ENCODE measurements around the gene TAC3.
"Not testable (repeated sequence)": the region's sequence is repeated elsewhere in the genome, so short reads cannot be mapped to it uniquely, and the experiment has no call there.

Gene TAC3

DNA sequence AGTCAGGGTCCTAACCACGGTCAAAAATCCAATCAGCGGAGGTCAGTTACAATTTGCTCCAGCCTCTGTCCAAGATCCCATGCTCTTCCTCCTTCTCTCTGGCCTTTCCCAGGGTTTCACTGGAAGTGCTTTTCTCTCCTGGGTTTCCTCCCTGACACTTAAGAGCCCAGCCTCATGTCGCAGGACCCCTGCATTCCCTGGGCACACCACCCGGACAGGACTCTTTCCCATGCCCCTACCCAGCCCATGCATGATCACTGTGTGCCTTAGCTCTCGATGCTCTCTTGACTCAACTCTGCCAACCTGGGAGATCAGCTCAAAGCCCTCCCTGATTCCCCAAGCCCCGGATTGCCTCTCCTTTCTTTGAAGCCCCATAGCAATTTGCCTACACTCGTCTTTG is 15.5 kb upstream of the TAC3 start:
- DNase-seq (ENCODE audit: low read depth): no peak
- Histone ChIP-seq H3K27me3 (replicated peaks; ENCODE audit: control insufficient read depth, insufficient read depth, low read length) (peaks cover 59% of the 10 kb centered on the region), H3K9me3 (ENCODE audit: control insufficient read depth, low read length) (no peaks in the 10 kb centered on the region), H3K4me3 (ENCODE audit: low read length) (no peak overlapping the region), H3K9ac (ENCODE audit: low read length) (no peak overlapping the region), H3K4me1 (ENCODE audit: control insufficient read depth, insufficient read depth, low read length) (no peaks in the 10 kb centered on the region), H3K36me3 (ENCODE audit: control insufficient read depth, insufficient read depth, low read length, severe bottlenecking) (no peaks in the 10 kb centered on the region)

DNA sequence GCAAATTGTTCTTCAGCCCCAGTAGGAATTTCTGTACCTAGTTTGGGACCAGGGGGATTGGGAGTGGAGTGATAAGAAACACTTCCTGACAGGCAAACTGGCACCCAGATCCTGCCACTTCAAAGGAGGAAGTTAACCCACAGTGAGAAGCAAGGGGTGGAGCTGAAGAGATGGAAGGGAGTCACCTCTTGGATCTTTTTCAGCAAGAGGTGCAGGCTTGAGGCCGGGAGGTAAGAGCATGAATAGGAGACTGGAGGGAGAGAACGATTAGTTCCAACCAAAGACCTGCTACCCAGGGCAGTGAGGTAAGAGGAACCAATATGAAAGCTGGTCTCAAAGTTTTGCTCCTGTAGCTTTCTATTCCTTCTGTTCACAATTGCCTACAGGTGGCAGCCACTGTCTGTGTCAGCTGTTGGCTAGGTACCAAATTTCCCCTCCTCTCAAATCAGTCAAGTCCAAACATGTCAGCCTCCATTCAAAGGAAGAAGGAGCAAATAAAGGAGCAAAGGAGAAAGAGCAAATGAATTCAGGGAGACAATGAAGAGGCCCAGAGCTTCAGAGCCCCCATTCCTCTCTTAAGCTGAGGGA is 14.9 kb upstream of the TAC3 start:
- DNase-seq (ENCODE audit: low read depth): no peak
- H3K36me3 ChIP-seq (ENCODE audit: control insufficient read depth, insufficient read depth, low read length, severe bottlenecking): no peaks in the 10 kb centered on the region
- H3K9ac ChIP-seq (ENCODE audit: low read length): no peak overlapping the region
- no peaks in the 10 kb centered on the region for H3K4me1 ChIP-seq (ENCODE audit: control insufficient read depth, insufficient read depth, low read length)
- peaks cover 64% of the 10 kb centered on the region for H3K27me3 ChIP-seq (replicated peaks; ENCODE audit: control insufficient read depth, insufficient read depth, low read length)
- no peak overlapping the region for H3K4me3 ChIP-seq (ENCODE audit: low read length)
- no peaks in the 10 kb centered on the region for H3K9me3 ChIP-seq (ENCODE audit: control insufficient read depth, low read length)

DNA sequence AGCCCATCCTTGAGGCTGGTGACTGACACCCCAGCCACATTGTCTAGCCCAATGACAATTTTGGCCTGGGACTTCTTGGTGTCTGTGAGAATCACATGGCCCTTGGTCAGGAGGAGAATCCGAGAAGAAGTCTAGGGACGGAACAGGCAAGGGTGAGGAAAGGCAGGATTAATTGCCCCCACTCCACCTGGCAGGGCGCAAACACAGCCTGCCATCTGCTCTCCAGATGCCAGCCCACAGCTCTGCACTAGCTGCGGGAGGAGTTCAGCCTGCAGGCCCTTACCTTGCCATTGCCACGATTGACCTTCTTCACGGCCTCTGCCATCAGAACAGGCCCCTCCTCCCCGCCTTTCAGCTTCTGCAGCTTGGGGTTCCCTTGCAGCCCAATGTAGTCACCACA is 13.1 kb upstream of the TAC3 start:
- no peak for DNase-seq (ENCODE audit: low read depth)
- no peaks in the 10 kb centered on the region for H3K4me1 ChIP-seq (ENCODE audit: control insufficient read depth, insufficient read depth, low read length)
- no peaks in the 10 kb centered on the region for H3K36me3 ChIP-seq (ENCODE audit: control insufficient read depth, insufficient read depth, low read length, severe bottlenecking)
- H3K27me3 ChIP-seq (replicated peaks; ENCODE audit: control insufficient read depth, insufficient read depth, low read length): peaks cover 63% of the 10 kb centered on the region
- H3K4me3 ChIP-seq (ENCODE audit: low read length): no peak overlapping the region
- H3K9ac ChIP-seq (ENCODE audit: low read length): no peak overlapping the region
- no peaks in the 10 kb centered on the region for H3K9me3 ChIP-seq (ENCODE audit: control insufficient read depth, low read length)

DNA sequence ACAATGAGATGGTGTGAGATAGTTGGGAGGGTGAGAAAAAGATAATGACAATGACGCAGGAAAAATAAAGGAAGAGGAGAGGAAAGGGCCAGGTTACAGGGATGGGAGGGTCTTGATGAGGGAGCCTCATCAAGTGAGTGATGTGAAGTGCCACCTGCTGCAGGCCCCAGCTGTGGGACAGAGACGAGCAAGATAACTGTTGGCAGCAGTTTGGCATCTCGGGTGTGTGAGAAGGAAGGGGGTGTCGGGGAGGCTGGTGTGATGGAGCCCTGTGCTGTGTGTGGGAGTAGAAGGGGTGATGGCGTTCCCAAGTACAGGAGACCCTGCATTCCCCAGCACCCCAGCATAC is 11.4 kb upstream of the TAC3 start:
- Histone ChIP-seq H3K36me3 (ENCODE audit: control insufficient read depth, insufficient read depth, low read length, severe bottlenecking) (no peaks in the 10 kb centered on the region), H3K27me3 (replicated peaks; ENCODE audit: control insufficient read depth, insufficient read depth, low read length) (peaks cover 59% of the 10 kb centered on the region), H3K4me3 (ENCODE audit: low read length) (no peak overlapping the region), H3K9me3 (ENCODE audit: control insufficient read depth, low read length) (no peaks in the 10 kb centered on the region), H3K9ac (ENCODE audit: low read length) (no peak overlapping the region), H3K4me1 (ENCODE audit: control insufficient read depth, insufficient read depth, low read length) (no peaks in the 10 kb centered on the region)
- DNase-seq (ENCODE audit: low read depth): no peak

DNA sequence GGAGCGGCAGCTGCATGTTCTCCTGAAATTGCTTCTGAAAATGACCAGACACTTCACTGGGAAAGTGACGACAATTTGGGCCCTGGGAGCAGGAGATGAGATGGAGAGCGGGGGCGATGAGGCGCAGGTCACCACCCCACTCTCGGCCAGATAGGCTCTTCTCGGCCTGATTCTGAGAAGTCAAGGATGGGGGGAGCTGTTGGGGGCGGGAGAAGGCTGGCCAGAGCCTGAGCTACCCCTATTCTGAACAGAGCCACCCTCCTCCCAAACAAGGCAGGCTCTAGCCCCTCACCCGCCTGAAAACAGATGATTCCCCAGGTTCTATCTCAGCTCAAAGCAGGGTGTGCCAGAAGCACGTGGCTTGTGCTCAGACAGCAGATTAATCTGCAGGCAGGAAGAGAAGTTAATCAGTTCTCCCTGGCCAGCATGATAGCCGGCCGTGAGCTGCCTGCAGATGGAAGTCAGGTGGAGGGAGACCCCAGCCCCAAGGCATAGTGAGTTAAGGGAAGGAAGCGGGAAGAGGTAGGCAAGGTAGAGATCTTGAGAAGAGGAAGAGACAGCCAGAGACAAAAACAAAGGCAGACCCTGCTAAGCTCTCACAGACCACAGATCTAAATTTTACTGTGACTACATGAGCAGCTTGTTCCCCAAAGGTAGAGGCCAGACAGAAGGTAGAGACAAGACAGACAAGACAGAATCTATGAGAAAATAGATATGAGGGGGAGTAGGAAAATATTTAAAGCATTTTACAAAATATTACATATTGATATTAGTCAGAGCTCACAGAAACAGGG is 10.9 kb upstream of the TAC3 start:
- Histone ChIP-seq H3K4me3 (ENCODE audit: low read length) (no peak overlapping the region), H3K9ac (ENCODE audit: low read length) (no peak overlapping the region), H3K27me3 (replicated peaks; ENCODE audit: control insufficient read depth, insufficient read depth, low read length) (peaks cover 58% of the 10 kb centered on the region), H3K9me3 (ENCODE audit: control insufficient read depth, low read length) (no peaks in the 10 kb centered on the region), H3K36me3 (ENCODE audit: control insufficient read depth, insufficient read depth, low read length, severe bottlenecking) (no peaks in the 10 kb centered on the region), H3K4me1 (ENCODE audit: control insufficient read depth, insufficient read depth, low read length) (no peaks in the 10 kb centered on the region)
- DNase-seq (ENCODE audit: low read depth): no peak

DNA sequence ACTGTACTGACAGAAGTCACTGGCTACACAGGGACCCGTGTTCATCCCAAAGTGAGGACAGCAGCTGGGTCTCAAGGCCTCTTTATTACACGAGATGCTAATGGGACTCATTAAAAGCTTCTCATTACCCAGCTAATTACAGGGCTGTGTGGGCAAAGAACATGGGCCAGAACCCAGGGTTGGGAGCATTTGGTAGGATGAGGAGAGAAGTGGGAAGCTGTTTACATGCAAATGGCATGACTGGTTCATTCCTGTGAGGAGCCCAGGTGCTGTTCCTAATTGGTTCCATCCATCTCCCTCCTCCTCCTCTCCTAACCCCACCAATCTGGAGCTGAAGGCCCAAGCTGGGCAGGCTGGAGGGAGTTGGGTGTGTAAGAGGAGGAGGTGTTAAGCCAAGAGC is 8.9 kb upstream of the TAC3 start:
- Histone ChIP-seq H3K4me3 (ENCODE audit: low read length) (no peak overlapping the region), H3K36me3 (ENCODE audit: control insufficient read depth, insufficient read depth, low read length, severe bottlenecking) (no peaks in the 10 kb centered on the region), H3K27me3 (replicated peaks; ENCODE audit: control insufficient read depth, insufficient read depth, low read length) (peaks cover 44% of the 10 kb centered on the region), H3K9me3 (ENCODE audit: control insufficient read depth, low read length) (no peaks in the 10 kb centered on the region), H3K4me1 (ENCODE audit: control insufficient read depth, insufficient read depth, low read length) (no peaks in the 10 kb centered on the region), H3K9ac (ENCODE audit: low read length) (no peak overlapping the region)
- DNase-seq (ENCODE audit: low read depth): no peak

DNA sequence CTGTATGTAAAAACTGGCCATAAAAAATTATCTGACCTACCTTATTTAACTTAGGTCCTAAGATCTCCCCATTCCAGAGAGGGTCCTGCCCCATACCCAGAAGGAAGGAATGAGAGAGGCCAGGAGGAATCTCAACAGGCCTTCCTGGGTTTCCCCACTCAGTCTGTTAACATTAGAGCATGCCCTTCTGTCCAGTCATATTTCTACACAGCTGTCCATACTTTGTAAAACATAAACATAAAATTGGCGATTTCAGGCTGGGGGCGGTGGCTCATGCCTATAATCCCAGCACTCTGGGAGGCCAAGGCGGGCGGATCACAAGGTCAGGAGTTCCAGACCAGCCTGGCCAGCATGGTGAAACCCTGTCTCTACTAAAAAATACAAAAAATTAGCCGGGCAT is 6.0 kb upstream of the TAC3 start:
- H3K9ac ChIP-seq (ENCODE audit: low read length); H3K36me3 ChIP-seq (ENCODE audit: control insufficient read depth, insufficient read depth, low read length, severe bottlenecking); H3K4me3 ChIP-seq (ENCODE audit: low read length); H3K9me3 ChIP-seq (ENCODE audit: control insufficient read depth, low read length); H3K4me1 ChIP-seq (ENCODE audit: control insufficient read depth, insufficient read depth, low read length): not testable (repeated sequence)
- DNase-seq (ENCODE audit: low read depth): peak; percentile 23
- H3K27me3 ChIP-seq (replicated peaks; ENCODE audit: control insufficient read depth, insufficient read depth, low read length): peaks cover 21% of the 10 kb centered on the region

DNA sequence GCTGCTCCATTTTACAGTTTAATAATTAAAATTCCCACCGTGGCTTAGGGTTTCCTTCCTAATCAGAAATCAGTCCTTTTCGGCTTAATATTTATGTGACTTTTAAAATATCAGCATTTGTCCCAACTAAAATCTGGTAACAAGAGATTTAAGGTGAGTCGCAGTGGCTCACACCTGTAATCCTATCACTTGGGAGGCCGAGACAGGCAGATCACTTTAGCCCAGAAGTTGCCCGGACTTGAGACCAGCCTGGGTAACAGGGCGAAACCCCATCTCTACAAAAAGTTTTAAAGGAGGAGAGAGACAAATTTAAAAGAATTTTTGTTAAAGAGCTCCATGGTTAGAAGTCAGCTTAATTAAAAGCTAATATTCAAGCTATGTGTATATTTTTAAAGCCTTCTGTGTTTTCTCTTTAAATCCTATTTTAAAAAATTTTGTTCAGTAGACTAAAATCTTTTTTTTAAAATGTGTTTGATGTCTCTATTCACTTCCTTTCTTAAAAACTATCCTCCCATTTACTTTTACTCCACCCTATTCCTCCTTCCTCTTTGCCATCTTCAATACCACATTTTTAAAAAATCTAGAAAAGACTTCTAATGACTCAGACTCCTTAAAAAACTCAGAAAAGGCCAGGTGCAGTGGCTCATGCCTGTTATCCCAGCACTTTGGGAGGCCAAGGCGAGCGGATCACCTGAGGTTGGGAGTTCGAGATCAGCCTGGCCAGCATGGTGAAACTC is 3.8 kb upstream of the TAC3 start:
- DNase-seq (ENCODE audit: low read depth): no peak
- no peaks in the 10 kb centered on the region for H3K9me3 ChIP-seq (ENCODE audit: control insufficient read depth, low read length)

DNA sequence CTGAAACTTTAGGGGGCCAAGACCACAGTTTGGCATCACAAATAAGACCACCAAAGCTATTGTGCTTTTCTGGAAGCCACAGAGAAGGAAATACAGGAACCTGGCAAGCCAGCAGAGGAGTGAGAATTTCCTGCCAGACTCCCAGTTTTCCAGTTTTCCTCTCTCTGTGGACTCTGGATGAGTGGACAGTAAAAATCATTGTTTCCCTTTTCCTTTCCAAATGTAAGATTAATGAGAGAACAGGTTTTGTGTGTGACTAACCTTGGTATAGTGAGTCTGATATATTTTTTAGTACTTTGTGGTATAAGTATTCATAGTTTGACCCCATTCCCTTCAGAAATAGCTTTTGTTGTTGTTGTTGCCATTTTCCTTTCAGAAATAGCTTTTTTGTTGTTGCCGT is 2.6 kb upstream of the TAC3 start:
- DNase-seq (ENCODE audit: low read depth): no peak
- no peak overlapping the region for H3K9ac ChIP-seq (ENCODE audit: low read length)
- H3K9me3 ChIP-seq (ENCODE audit: control insufficient read depth, low read length): no peaks in the 10 kb centered on the region
- H3K27me3 ChIP-seq (replicated peaks; ENCODE audit: control insufficient read depth, insufficient read depth, low read length): peaks cover 25% of the 10 kb centered on the region
- H3K4me3 ChIP-seq (ENCODE audit: low read length): no peak overlapping the region
- H3K4me1 ChIP-seq (ENCODE audit: control insufficient read depth, insufficient read depth, low read length): peaks cover 7% of the 10 kb centered on the region
- no peaks in the 10 kb centered on the region for H3K36me3 ChIP-seq (ENCODE audit: control insufficient read depth, insufficient read depth, low read length, severe bottlenecking)

More for the DNA sequence above, 3.8 kb upstream of the TAC3 start:
- H3K27me3 ChIP-seq (replicated peaks; ENCODE audit: control insufficient read depth, insufficient read depth, low read length): peaks cover 16% of the 10 kb centered on the region
- no peaks in the 10 kb centered on the region for H3K36me3 ChIP-seq (ENCODE audit: control insufficient read depth, insufficient read depth, low read length, severe bottlenecking)
- no peak overlapping the region for H3K9ac ChIP-seq (ENCODE audit: low read length)
- no peak overlapping the region for H3K4me3 ChIP-seq (ENCODE audit: low read length)
- peaks cover 7% of the 10 kb centered on the region for H3K4me1 ChIP-seq (ENCODE audit: control insufficient read depth, insufficient read depth, low read length)

DNA sequence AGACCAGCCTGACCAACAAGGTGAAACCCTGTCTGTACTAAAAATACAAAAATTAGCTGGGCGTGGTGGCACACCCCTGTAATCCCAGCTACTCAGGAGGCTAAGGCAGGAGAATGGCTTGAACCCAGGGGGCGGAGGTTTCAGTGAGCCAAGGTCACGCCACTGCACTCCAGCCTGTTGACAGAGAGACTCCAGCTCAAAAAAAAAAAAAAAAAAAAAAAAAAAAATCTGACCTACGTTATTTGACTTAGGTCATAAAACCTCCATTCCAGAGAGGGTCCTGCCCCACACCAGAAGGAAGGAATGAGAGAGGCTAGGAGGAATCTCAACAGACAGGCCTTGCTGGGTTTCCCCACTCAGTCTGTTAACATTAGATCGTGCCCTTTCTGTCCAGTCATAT is 2.0 kb upstream of the TAC3 start:
- H3K9me3 ChIP-seq (ENCODE audit: control insufficient read depth, low read length); H3K36me3 ChIP-seq (ENCODE audit: control insufficient read depth, insufficient read depth, low read length, severe bottlenecking); H3K9ac ChIP-seq (ENCODE audit: low read length); DNase-seq (ENCODE audit: low read depth); H3K4me1 ChIP-seq (ENCODE audit: control insufficient read depth, insufficient read depth, low read length); H3K4me3 ChIP-seq (ENCODE audit: low read length): not testable (repeated sequence)
- peaks cover 30% of the 10 kb centered on the region for H3K27me3 ChIP-seq (replicated peaks; ENCODE audit: control insufficient read depth, insufficient read depth, low read length)

DNA sequence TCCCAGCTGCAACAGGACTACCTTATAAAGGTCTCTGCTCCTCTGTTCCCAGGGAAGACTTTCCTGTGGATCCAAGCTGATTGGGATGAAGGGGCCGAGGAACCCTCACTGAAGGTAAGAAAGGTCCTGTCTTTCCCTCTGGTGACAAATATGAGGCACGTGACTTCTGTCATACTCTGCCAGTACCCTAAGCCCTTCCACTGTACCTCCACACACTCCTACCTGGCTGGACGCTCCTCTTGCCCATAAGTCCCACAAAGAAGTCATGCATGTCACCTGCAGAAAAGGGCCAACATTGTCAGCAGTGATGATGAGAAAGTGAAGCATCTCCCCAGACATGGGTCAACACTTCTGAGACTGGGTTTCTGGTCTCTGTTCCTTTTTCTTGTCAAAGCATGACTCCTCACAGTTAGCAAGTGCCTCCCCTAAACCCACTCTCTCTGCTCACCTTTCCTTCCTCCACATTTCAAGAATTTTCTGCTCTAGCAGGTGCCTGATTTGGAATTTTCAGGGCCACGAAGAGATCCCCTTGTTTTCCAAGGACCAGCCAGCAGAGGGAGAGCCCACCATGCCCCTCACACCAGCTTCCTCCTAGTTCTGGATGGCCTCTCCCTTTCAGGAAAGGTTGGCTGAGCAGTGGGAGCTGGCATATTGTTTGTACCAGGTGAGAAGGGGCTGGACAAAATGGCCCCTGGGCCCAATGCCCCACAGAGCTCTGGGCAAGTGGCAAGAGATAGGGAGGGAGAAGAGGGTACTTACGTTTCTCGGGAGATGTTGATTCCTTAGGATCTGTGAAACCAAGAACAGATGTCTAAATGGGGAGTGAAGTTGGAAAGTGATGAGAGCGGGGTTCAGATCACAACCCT is 3.5 kb downstream of the TAC3 start:
- no peak for DNase-seq (ENCODE audit: low read depth)
- peaks cover 38% of the 10 kb centered on the region for H3K27me3 ChIP-seq (replicated peaks; ENCODE audit: control insufficient read depth, insufficient read depth, low read length)
- H3K9ac ChIP-seq (ENCODE audit: low read length): no peak overlapping the region
- no peak overlapping the region for H3K4me3 ChIP-seq (ENCODE audit: low read length)
- peaks cover 10% of the 10 kb centered on the region for H3K4me1 ChIP-seq (ENCODE audit: control insufficient read depth, insufficient read depth, low read length)
- H3K9me3 ChIP-seq (ENCODE audit: control insufficient read depth, low read length): no peaks in the 10 kb centered on the region
- H3K36me3 ChIP-seq (ENCODE audit: control insufficient read depth, insufficient read depth, low read length, severe bottlenecking): no peaks in the 10 kb centered on the region

All from adipocyte (in vitro differentiated cells).